ENCODE results near the gene CD58.
"Not testable (repeated sequence)": the region's sequence is repeated elsewhere in the genome, so short reads cannot be mapped to it uniquely, and the experiment has no call there.

GRCh38 chr1:116597388-116597787 lies 26.6 kb upstream of the CD58 start:
- TF ChIP-seq, protein P1, sequence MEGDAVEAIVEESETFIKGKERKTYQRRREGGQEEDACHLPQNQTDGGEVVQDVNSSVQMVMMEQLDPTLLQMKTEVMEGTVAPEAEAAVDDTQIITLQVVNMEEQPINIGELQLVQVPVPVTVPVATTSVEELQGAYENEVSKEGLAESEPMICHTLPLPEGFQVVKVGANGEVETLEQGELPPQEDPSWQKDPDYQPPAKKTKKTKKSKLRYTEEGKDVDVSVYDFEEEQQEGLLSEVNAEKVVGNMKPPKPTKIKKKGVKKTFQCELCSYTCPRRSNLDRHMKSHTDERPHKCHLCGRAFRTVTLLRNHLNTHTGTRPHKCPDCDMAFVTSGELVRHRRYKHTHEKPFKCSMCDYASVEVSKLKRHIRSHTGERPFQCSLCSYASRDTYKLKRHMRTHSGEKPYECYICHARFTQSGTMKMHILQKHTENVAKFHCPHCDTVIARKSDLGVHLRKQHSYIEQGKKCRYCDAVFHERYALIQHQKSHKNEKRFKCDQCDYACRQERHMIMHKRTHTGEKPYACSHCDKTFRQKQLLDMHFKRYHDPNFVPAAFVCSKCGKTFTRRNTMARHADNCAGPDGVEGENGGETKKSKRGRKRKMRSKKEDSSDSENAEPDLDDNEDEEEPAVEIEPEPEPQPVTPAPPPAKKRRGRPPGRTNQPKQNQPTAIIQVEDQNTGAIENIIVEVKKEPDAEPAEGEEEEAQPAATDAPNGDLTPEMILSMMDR (conservative IDR thresholded peaks at IDR 0.05; ENCODE audit: low read depth, low read length), result not testable (repeated sequence)
- not testable (repeated sequence) for TF ChIP-seq EZH2 (IDR thresholded peaks at IDR 0.05; ENCODE audit: borderline replicate concordance, low read depth, low read length, poor library complexity, severe bottlenecking)

All from A673 (cell line).